ENCODE results near the gene POLD1. TPM values are rescaled to one million over a fixed set of nuclear protein-coding genes. Genes with fewer than 3 reads are reported as not detected.
"Not testable (repeated sequence)": the region's sequence is repeated elsewhere in the genome, so short reads cannot be mapped to it uniquely, and the experiment has no call there.

The POLD1 gene
- total RNA-seq, 1 donor, result 25.0 TPM

- H3K4me3 ChIP-seq (ENCODE audit: low read depth, low read length), result peak overlapping the region; percentile 78
- peak; percentile 16 for DNase-seq (ENCODE audit: low read depth)
- no peak for TF ChIP-seq CTCF (IDR thresholded peaks at IDR 0.05; ENCODE audit: insufficient read depth, low read depth, low read length)
Observed at GRCh38 chr19:50384685-50385535, 763 bp downstream of the POLD1 start.

- DNase-seq (ENCODE audit: low read depth), result peak; percentile 54
- H3K4me3 ChIP-seq (ENCODE audit: low read depth, low read length), result no peak overlapping the region
- no peak for TF ChIP-seq CTCF (IDR thresholded peaks at IDR 0.05; ENCODE audit: insufficient read depth, low read depth, low read length)
Observed at GRCh38 chr19:50387176-50387867, 3.2 kb downstream of the POLD1 start.

- no peak for DNase-seq (ENCODE audit: low read depth)
- H3K4me3 ChIP-seq (ENCODE audit: low read depth, low read length), result no peak overlapping the region
Observed at GRCh38 chr19:50387868-50388245, 3.7 kb downstream of the POLD1 start.

GRCh38 chr19:50390295-50390694, 6.1 kb downstream of the POLD1 start:
- not testable (repeated sequence) for DNase-seq (ENCODE audit: low read depth); H3K4me3 ChIP-seq (ENCODE audit: low read depth, low read length)

More at GRCh38 chr19:50387868-50388245, 3.7 kb downstream of the POLD1 start:
- no peak for TF ChIP-seq CTCF (IDR thresholded peaks at IDR 0.05; ENCODE audit: insufficient read depth, low read depth, low read length)

GRCh38 chr19:50390952-50391351, 6.8 kb downstream of the POLD1 start:
- DNase-seq (ENCODE audit: low read depth); H3K4me3 ChIP-seq (ENCODE audit: low read depth, low read length): not testable (repeated sequence)

GRCh38 chr19:50392759-50393158, 8.6 kb downstream of the POLD1 start:
- no peak for DNase-seq (ENCODE audit: low read depth)
- no peak overlapping the region for H3K4me3 ChIP-seq (ENCODE audit: low read depth, low read length)
- no peak for TF ChIP-seq CTCF (IDR thresholded peaks at IDR 0.05; ENCODE audit: insufficient read depth, low read depth, low read length)

- H3K4me3 ChIP-seq (ENCODE audit: low read depth, low read length), result no peak overlapping the region
- DNase-seq (ENCODE audit: low read depth), result no peak
- no peak for TF ChIP-seq CTCF (IDR thresholded peaks at IDR 0.05; ENCODE audit: insufficient read depth, low read depth, low read length)
Observed at GRCh38 chr19:50393589-50393988, 9.4 kb downstream of the POLD1 start.
